SK-N-SH (cell line): ENCODE results near the gene TCF12. TPM values are rescaled to one million over a fixed set of nuclear protein-coding genes. Genes with fewer than 3 reads are reported as not detected.

Experiments used
- CTCF ChIA-PET: fragments of 300-600, 350-600 bp; formaldehyde crosslinking; extraction: SDS; loops from one replicate; lab custom pipeline; 2021; lab: Yijun Ruan, JAX
- POLR2A ChIA-PET: fragments of 350-600 bp; sonication (Branson Sonifier 250); formaldehyde crosslinking; extraction: SDS; loops from one replicate; lab custom pipeline; 2020; ENCODE audit warnings: antibody characterized with exemption, inconsistent platforms; lab: Yijun Ruan, JAX
- DNase-seq: peaks from one replicate; pipeline ENCODE4 v3.0.0; 2012
- H2AFZ ChIP-seq: fragments of 200-600 bp; sonication (generic); 2 replicates; pipeline ENCODE4 v1.8.1; 2016; ENCODE audit warnings: antibody characterized with exemption, mild to moderate bottlenecking, low read depth
- H3F3A ChIP-seq: fragments of 200-600 bp; sonication (generic); replicated peaks from 2 replicates; pipeline ENCODE3; 2016; ENCODE audit warnings: antibody characterized with exemption, mild to moderate bottlenecking; ENCODE audit not compliant: insufficient read depth
- H3K27ac ChIP-seq, 2 experiments: fragments of 200-500 bp in 1 of 2; fragments of 200-600 bp in 1 of 2; sonication (Bioruptor generic) in 1 of 2; sonication (generic), shearing (Covaris generic) in 1 of 2; 2 replicates each; pipeline versions ENCODE4 v1.5.1 to v1.6.1; 2014 to 2016; ENCODE audit warnings: low read depth in 2 of 2, inconsistent platforms in 1 of 2, low read length in 1 of 2, mild to moderate bottlenecking in 1 of 2, mixed read lengths in 1 of 2
- H3K27me3 ChIP-seq: fragments of 200-600 bp; sonication (generic), shearing (Covaris generic); 2 replicates; pipeline ENCODE4 v1.6.1; 2016; ENCODE audit warnings: mixed run types; ENCODE audit not compliant: insufficient read depth
- H3K36me3 ChIP-seq, 2 experiments: fragments of 200-500 bp in 1 of 2; fragments of 200-600 bp in 1 of 2; sonication (Bioruptor generic) in 1 of 2; sonication (generic) in 1 of 2; replicated peaks in 1 of 2; 2 replicates each; pipeline versions ENCODE3 to v1.5.1; 2014 to 2016; ENCODE audit warnings: low read length in 1 of 2, mild to moderate bottlenecking in 1 of 2; ENCODE audit not compliant: insufficient read depth in 2 of 2, control insufficient read depth in 1 of 2
- H3K4me1 ChIP-seq, 2 experiments: fragments of 200-500 bp in 1 of 2; fragments of 200-600 bp in 1 of 2; sonication (Bioruptor generic) in 1 of 2; sonication (generic), shearing (Covaris generic) in 1 of 2; 2 replicates each; pipeline versions ENCODE4 v1.5.1 to v1.6.1; 2014 to 2016; ENCODE audit warnings: low read depth in 1 of 2, low read length in 1 of 2, mixed run types in 1 of 2; ENCODE audit not compliant: insufficient read depth in 2 of 2, control insufficient read depth in 1 of 2
- H3K4me2 ChIP-seq: fragments of 200-600 bp; sonication (generic), shearing (Covaris generic); 2 replicates; pipeline ENCODE4 v1.6.1; 2017; ENCODE audit warnings: mixed run types
- H3K4me3 ChIP-seq, 2 experiments: fragments of 200-500 bp in 1 of 2; fragments of 200-600 bp in 1 of 2; sonication (Bioruptor generic) in 1 of 2; sonication (generic), shearing (Covaris generic) in 1 of 2; 2 replicates each; pipeline versions ENCODE4 v1.5.1 to v1.8.1; 2014 to 2016; ENCODE audit warnings: low read depth in 2 of 2, inconsistent platforms in 1 of 2, low read length in 1 of 2, mild to moderate bottlenecking in 1 of 2, mixed read lengths in 1 of 2, moderate library complexity in 1 of 2
- H3K79me2 ChIP-seq: fragments of 200-600 bp; sonication (generic); 2 replicates; pipeline ENCODE4 v1.8.1; 2017; ENCODE audit warnings: mild to moderate bottlenecking; ENCODE audit not compliant: insufficient read depth
- H3K9ac ChIP-seq: fragments of 200-600 bp; sonication (generic); 2 replicates; pipeline ENCODE4 v1.6.1; 2017; ENCODE audit warnings: mixed run types
- H3K9me2 ChIP-seq: fragments of 200-600 bp; sonication (generic); 2 replicates; pipeline ENCODE4 v1.6.1; 2017; ENCODE audit warnings: mixed run types
- H3K9me3 ChIP-seq: fragments of 200-600 bp; sonication (generic); 2 replicates; pipeline ENCODE4 v1.6.1; 2017; ENCODE audit warnings: mixed run types, mild to moderate bottlenecking, moderate library complexity
- H4K20me1 ChIP-seq: fragments of 200-600 bp; sonication (generic); 2 replicates; pipeline ENCODE4 v1.6.1; 2017; ENCODE audit warnings: mild to moderate bottlenecking, mixed run types; ENCODE audit not compliant: insufficient read depth
- ELF1 ChIP-seq: IDR thresholded peaks from 2 replicates; pipeline ENCODE4 v1.4.0; 2012
- EP300 ChIP-seq, 2 experiments: IDR thresholded peaks; 2 replicates each; pipeline versions ENCODE4 v1.4.0 to v1.6.1; 2012; ENCODE audit warnings: borderline replicate concordance in 1 of 2, low read depth in 1 of 2, low read length in 1 of 2
- EZH2phosphoT487 ChIP-seq: fragments of 200-600 bp; sonication (generic); IDR thresholded peaks from 2 replicates; pipeline ENCODE4 v1.6.1; 2017; ENCODE audit warnings: low read depth, mixed run types, mild to moderate bottlenecking, antibody characterized with exemption, moderate library complexity, borderline replicate concordance
- FOSL2 ChIP-seq: IDR thresholded peaks from 2 replicates; pipeline ENCODE4 v1.4.0; 2012; ENCODE audit warnings: low read depth, mild to moderate bottlenecking, moderate library complexity, borderline replicate concordance
- GABPA ChIP-seq: IDR thresholded peaks from 2 replicates; pipeline ENCODE4 v1.4.0; 2012; ENCODE audit warnings: low read depth, mild to moderate bottlenecking
- GATA2 ChIP-seq: sonication (generic); formaldehyde crosslinking; IDR thresholded peaks from 2 replicates; pipeline ENCODE4 v1.5.0; 2020; ENCODE audit warnings: mild to moderate bottlenecking, missing genetic modification reagents
- JUND ChIP-seq: IDR thresholded peaks from 2 replicates; pipeline ENCODE4 v1.4.0; 2012
- MEF2A ChIP-seq: IDR thresholded peaks from 2 replicates; pipeline ENCODE4 v1.4.0; 2012; ENCODE audit warnings: low read depth, borderline replicate concordance
- MXI1 ChIP-seq: IDR thresholded peaks from 2 replicates; pipeline ENCODE4 v1.6.1; 2012; ENCODE audit warnings: mild to moderate bottlenecking, low read depth, low read length, improper control_type of control experiment
- NRF1 ChIP-seq: IDR thresholded peaks from 2 replicates; pipeline ENCODE4 v1.6.1; 2012; ENCODE audit warnings: low read depth, mild to moderate bottlenecking, low read length
- PBX3 ChIP-seq: IDR thresholded peaks from 2 replicates; pipeline ENCODE4; 2012
- RAD21 ChIP-seq: IDR thresholded peaks from 2 replicates; pipeline ENCODE4 v1.6.1; 2012; ENCODE audit warnings: mild to moderate bottlenecking, low read length
- RXRA ChIP-seq: IDR thresholded peaks from 2 replicates; pipeline ENCODE4 v1.4.0; 2012; ENCODE audit warnings: low read depth, mild to moderate bottlenecking, borderline replicate concordance
- SIN3A ChIP-seq: IDR thresholded peaks from 2 replicates; pipeline ENCODE4 v1.6.1; 2012; ENCODE audit warnings: low read depth, mild to moderate bottlenecking, low read length, moderate library complexity, borderline replicate concordance
- TAF1 ChIP-seq: IDR thresholded peaks from 2 replicates; pipeline ENCODE4 v1.6.1; 2012; ENCODE audit warnings: low read depth, mild to moderate bottlenecking, low read length, moderate library complexity, borderline replicate concordance
- TCF12 ChIP-seq: IDR thresholded peaks from 2 replicates; pipeline ENCODE4 v1.4.0; 2012
- TEAD4 ChIP-seq: IDR thresholded peaks from 2 replicates; pipeline ENCODE4 v1.4.0; 2012; ENCODE audit warnings: mild to moderate bottlenecking, borderline replicate concordance; ENCODE audit not compliant: insufficient read depth
- USF1 ChIP-seq: IDR thresholded peaks from 2 replicates; pipeline ENCODE4 v1.4.0; 2012; ENCODE audit warnings: low read depth, borderline replicate concordance
- YY1 ChIP-seq: IDR thresholded peaks from 2 replicates; pipeline ENCODE4 v1.4.0; 2012; ENCODE audit warnings: low read depth, mild to moderate bottlenecking
- WGBS: methylation state at CpG from one replicate; pipeline ENCODE4 v1.1.6; 2017; ENCODE audit warnings: low lambda C conversion rate; 5-methylcytosine and 5-hydroxymethylcytosine counted together
- polyA plus RNA-seq, 3 experiments: library from polyadenylated mRNA; depleted of rRNA; stranded (reverse); fragments of >200 nt; gene quantifications; 2 replicates each; pipeline ENCODE4 v1.2.3, GENCODE V29; 2012

TCF12 gene
- polyA plus RNA-seq, 1 of the 3 experiments (the other 2 are of a cell fraction) = 49.6 TPM

- TF ChIP-seq JUND (no peak), USF1 (no peak)
These were observed 25.1 kb upstream of the TCF12 start (continued) for GRCh38 chr15:56893364-56893678.

- no peaks in the 10 kb centered on the region for H3K9me2 ChIP-seq
- DNase-seq = no peak
- 83% methylated on average over 3 of the region's 3 CpGs for WGBS
- POLR2A ChIA-PET = interaction anchor here (0.6 kb wide), 1 partner anchor 45 kb away, joined by 3 read pairs; no protein-coding TSS in a partner anchor
- TF ChIP-seq EP300 (IDR thresholded peaks at IDR 0.05; ENCODE audit: borderline replicate concordance in 1 of 2, low read depth in 1 of 2, low read length in 1 of 2) = no peak
- no peak for TF ChIP-seq GABPA
- no peak for TF ChIP-seq RAD21
- TF ChIP-seq GATA2 (CRISPR knock-in tag) = no peak
- no peak for TF ChIP-seq NRF1
- no peak for TF ChIP-seq TEAD4
- TF ChIP-seq, all 33 proteins: peak for 0
- Histone ChIP-seq H3K27ac (no peak overlapping the region), H3K4me1 (no peaks in the 10 kb centered on the region; a peak in 1 of 4 replicates), H3K27me3 (no peaks in the 10 kb centered on the region), H4K20me1 (no peaks in the 10 kb centered on the region), H2AFZ (no peak overlapping the region), H3K79me2 (no peaks in the 10 kb centered on the region), H3F3A (no peaks in the 10 kb centered on the region), H3K4me3 (no peak overlapping the region), H3K36me3 (no peaks in the 10 kb centered on the region), H3K4me2 (no peak overlapping the region), H3K9ac (no peak overlapping the region), H3K9me3 (no peaks in the 10 kb centered on the region)
- CTCF ChIA-PET = interaction anchor here (1.2 kb wide), 1 partner anchor 11 kb away, joined by 3 read pairs; no protein-coding TSS in a partner anchor
These were observed 23.8 kb upstream of the TCF12 start for GRCh38 chr15:56894601-56895000.

GRCh38 chr15:56901931-56902330, 16.5 kb upstream of the TCF12 start:
- Histone ChIP-seq H3F3A (no peaks in the 10 kb centered on the region), H3K27ac (no peak overlapping the region), H4K20me1 (no peaks in the 10 kb centered on the region), H3K9me2 (no peaks in the 10 kb centered on the region), H3K4me3 (no peak overlapping the region), H3K36me3 (no peaks in the 10 kb centered on the region), H2AFZ (no peak overlapping the region), H3K79me2 (no peaks in the 10 kb centered on the region), H3K9ac (no peak overlapping the region), H3K9me3 (no peaks in the 10 kb centered on the region), H3K4me1 (peaks cover 0 to 4% of the 10 kb centered on the region in 2 experiments; a peak in 1 of 4 replicates), H3K4me2 (no peak overlapping the region), H3K27me3 (no peaks in the 10 kb centered on the region)
- ChIA-PET POLR2A (interaction anchor here (1.0 kb wide), 1 partner anchor 14 kb away, joined by 3 read pairs; no protein-coding TSS in a partner anchor), CTCF (no interaction called here)
- TF ChIP-seq JUND = no peak
- DNase-seq = no peak
- WGBS = 73% methylated on average over 2 of the region's 2 CpGs

- Histone ChIP-seq H3K4me2 (no peak overlapping the region), H3K9me3 (no peaks in the 10 kb centered on the region), H4K20me1 (no peaks in the 10 kb centered on the region), H3K27ac (no peak overlapping the region), H3K9ac (no peak overlapping the region), H3K79me2 (no peaks in the 10 kb centered on the region), H3K27me3 (no peaks in the 10 kb centered on the region), H3K36me3 (no peaks in the 10 kb centered on the region), H3K4me1 (peaks cover 0 to 4% of the 10 kb centered on the region in 2 experiments; a peak in 1 of 4 replicates), H3K4me3 (no peak overlapping the region), H3F3A (no peaks in the 10 kb centered on the region), H2AFZ (no peak overlapping the region), H3K9me2 (no peaks in the 10 kb centered on the region)
- ChIA-PET CTCF (no interaction called here), POLR2A (no interaction called here)
- no peak for TF ChIP-seq MEF2A
- no peak for TF ChIP-seq TAF1
- no peak for TF ChIP-seq YY1
- TF ChIP-seq EZH2phosphoT487 = no peak
- TF ChIP-seq MXI1 = no peak
- no peak for TF ChIP-seq JUND
- no peak for TF ChIP-seq FOSL2
- no peak for TF ChIP-seq TCF12
- TF ChIP-seq SIN3A = no peak
- TF ChIP-seq ELF1 = no peak
- TF ChIP-seq NRF1 = no peak
- TF ChIP-seq RXRA = no peak
- no peak for TF ChIP-seq PBX3
- DNase-seq = no peak
- WGBS = 76% methylated on average over 1 of the region's 1 CpG
These were observed 11.7 kb upstream of the TCF12 start for GRCh38 chr15:56906766-56907165.
